ES-I3 (cell line): ENCODE measurements around the gene SKOR2.
A peak's percentile ranks its signal among the peaks of the same experiment; 100 is the strongest.
"Not testable (repeated sequence)": the region's sequence is repeated elsewhere in the genome, so short reads cannot be mapped to it uniquely, and the experiment has no call there.

ENCODE experiments used
- H3K36me3 ChIP-seq: 2 replicates; pipeline ENCODE4 v1.6.1; 2013; ENCODE audit warnings: mild to moderate bottlenecking, low read length, control low read depth, moderate library complexity; ENCODE audit not compliant: insufficient read depth
- H3K4me1 ChIP-seq: 2 replicates; pipeline ENCODE4 v1.6.1; 2013; ENCODE audit warnings: mild to moderate bottlenecking, control low read depth, low read length; ENCODE audit not compliant: insufficient read depth
- H3K9ac ChIP-seq: 2 replicates; pipeline ENCODE4 v1.6.1; 2013; ENCODE audit warnings: low read depth, mild to moderate bottlenecking, low read length, moderate library complexity
- H3K9me3 ChIP-seq: 2 replicates; pipeline ENCODE4 v1.6.1; 2013; ENCODE audit warnings: mild to moderate bottlenecking, low read length, moderate library complexity; ENCODE audit not compliant: control insufficient read depth, insufficient read depth

SKOR2 gene

DNA sequence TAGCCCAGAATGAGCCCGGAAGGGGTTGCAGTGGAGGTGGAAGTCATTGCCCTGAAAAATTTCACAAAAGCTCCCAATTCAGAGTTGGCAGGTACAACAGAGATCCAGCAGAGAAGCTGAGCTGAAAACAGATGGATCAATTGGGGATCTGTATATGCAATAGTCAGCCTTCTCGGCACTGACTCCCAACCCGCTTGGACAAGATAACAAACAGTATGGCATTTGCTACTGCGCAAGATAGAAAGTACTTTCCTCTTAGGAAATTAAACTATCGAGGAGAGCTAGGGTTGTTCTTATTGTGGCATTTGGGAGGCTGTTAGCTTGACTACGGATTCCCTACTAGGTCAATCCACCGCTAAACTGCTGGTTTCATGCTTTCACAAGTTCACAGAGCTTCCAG, 63.7 kb downstream of the SKOR2 start:
- no peaks in the 10 kb centered on the region for H3K4me1 ChIP-seq
- peaks cover 6% of the 10 kb centered on the region for H3K9me3 ChIP-seq
- no peak overlapping the region for H3K9ac ChIP-seq
- H3K36me3 ChIP-seq = no peaks in the 10 kb centered on the region

DNA sequence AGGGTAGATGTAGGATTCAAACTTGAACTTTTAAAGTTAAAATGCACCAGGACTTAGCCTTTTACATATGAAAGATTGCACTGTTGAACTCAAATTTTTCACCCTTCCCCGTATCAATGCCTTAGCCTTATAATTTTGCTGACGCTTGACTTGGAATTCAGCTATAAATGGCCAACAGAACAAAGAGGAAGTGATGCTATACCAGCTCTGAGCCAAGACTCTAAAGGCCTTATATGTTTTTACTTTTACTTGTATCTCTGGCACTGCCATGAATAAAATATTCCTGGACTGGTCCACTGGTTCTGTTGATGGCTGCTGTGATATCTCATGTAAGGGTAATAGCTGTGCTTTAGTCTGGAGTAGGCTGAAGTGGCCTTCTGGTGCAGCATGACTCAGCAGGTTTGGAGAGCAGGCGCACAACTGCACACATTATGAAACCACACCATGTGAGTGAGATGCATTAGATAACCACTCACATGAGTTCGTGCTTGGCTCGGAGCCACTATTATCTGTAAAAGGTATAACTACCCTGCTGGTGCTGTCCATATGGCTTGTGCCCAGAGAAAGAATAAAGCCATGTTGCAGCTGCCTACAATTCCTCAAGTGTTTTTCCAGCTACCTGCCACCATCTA, 66.9 kb downstream of the SKOR2 start:
- no peaks in the 10 kb centered on the region for H3K36me3 ChIP-seq
- peaks cover 6% of the 10 kb centered on the region for H3K9me3 ChIP-seq
- no peaks in the 10 kb centered on the region for H3K4me1 ChIP-seq
- no peak overlapping the region for H3K9ac ChIP-seq

DNA sequence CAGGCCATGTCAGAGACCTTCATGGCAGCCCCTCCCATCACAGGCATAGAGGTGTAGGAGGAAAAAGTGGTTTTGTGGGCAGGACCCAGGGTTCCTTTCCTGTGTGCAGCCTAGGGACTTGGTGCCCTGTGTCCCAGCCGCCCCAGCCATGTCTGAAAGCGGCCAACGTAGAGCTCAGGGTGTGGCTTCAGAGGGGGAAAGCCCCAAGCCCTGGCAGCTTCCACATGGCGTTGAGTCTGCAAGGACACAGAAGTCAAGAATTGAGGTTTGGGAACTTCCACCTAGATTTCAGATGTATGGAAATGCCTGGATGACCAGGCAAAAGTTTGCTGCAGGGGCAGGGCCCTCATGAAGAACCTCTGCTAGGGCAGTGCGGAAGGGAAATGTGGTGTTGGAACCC, 69.3 kb downstream of the SKOR2 start:
- not testable (repeated sequence) for H3K9ac ChIP-seq, H3K9me3 ChIP-seq, H3K4me1 ChIP-seq, H3K36me3 ChIP-seq

DNA sequence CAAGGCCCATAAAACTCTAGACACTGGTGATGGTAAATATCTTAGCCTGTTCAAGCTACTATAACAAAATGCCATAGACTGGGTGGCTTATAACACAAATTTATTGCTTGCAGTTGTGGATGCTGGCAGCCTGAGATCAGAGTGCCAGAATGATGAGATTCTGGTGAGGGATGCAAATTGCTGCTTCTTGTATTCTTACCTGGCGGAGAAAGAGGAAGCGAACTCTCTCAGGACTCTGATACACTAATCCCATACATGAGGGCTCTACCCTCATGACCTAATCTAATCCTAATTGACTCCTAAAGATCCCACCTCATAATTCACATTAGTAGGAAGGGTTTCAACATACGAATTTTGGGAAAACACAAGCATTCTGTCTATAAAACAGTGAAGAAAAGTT, 70.7 kb downstream of the SKOR2 start:
- H3K9me3 ChIP-seq = peaks cover 6% of the 10 kb centered on the region
- no peaks in the 10 kb centered on the region for H3K4me1 ChIP-seq
- H3K36me3 ChIP-seq = no peaks in the 10 kb centered on the region
- H3K9ac ChIP-seq = no peak overlapping the region

DNA sequence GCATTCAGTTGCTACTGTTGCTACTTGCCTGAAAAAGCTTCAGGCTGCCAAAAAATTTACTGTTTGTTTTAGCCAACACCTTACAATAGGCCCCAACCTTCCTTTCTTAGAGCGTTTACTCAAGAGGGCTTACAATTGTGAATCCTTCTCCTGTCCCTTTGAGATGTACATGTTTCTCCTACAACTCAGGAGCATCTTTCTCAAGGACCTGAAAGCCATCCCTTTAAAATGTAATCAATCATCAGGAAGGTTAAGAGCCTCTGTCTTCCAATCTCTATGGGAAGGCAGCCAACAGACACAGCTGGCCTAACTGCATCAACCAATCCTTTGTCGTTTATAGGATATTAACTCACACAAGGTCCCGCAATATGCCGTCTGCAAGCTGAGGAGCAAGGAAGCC, 71.9 kb downstream of the SKOR2 start:
- Histone ChIP-seq H3K9me3 (no peaks in the 10 kb centered on the region), H3K4me1 (peaks cover 3% of the 10 kb centered on the region; the same call in 1 of the 2 replicates), H3K36me3 (no peaks in the 10 kb centered on the region), H3K9ac (no peak overlapping the region)

DNA sequence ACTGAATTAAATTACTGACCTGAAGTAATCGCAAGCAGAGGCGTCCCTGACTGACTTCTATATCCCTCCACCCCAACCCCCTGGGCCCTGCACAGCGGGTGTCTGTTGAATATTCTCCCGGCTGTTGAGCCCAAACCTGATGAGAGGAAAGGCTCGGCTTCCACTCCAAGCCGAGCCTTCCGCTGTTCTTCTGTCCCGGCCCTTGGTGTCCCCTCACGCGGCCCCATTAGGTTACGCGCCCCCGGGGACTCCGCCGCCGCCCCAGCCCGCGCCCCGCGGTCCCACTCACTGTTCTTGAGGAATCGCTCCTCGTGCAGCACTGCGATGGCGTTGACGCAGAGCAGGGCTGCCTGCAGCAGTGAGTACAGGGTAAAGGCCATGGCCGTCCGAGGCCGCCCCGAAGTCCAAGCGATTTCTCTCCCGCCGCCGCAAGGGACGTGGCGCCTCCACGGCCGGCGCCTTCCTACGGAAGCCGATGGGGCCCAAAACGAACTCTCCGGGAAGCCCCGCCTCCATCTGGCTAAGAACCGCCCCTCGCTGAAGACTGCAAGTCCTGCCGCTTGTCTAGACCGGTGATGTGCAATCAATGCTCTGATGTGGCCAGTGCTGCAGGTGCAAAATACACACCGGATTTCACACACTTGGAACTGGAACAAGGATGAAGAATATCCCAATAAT, 75.4 kb downstream of the SKOR2 start, which contains the start of gene IER3IP1:
Gene IER3IP1, minus strand, starts transcription at position 467 of the 678 bp plus-strand sequence. Its CDS starts 87 bp downstream, at position 380.
- Histone ChIP-seq H3K9me3 (no peaks in the 10 kb centered on the region), H3K36me3 (no peaks in the 10 kb centered on the region), H3K9ac (peak within 1 kb of the TSS; percentile 91), H3K4me1 (peaks cover 4% of the 10 kb centered on the region; the same call in 1 of the 2 replicates)

DNA sequence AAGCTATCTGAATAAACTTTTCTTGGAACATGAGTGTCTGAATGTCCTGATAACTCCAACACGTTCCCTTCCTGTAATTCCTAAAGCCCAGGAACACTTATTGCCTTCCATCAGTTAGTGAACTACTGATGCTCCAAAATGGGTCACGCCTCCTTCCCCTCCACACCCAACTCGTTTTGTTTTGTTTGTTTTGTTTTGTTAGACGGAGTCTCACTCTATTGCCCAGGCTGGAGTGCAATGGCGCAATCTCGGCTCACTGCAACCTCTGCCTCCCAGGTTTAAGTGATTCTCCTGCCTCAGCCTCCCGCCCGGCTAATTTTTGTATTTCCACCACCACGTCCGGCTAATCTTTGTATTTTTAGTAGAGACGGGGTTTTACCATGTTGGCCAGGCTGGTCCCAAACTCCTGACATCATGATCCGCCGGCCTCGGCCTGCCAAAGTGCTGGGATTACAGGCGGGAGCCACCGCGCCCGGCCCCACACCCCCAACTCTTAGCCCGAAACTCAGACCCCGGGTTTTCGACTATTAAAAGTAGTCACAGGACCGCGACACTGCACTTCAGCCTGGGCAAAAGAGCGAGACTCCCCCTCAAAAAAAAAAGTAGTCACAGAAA, 76.1 kb downstream of the SKOR2 start:
- no peaks in the 10 kb centered on the region for H3K36me3 ChIP-seq
- H3K9me3 ChIP-seq = no peaks in the 10 kb centered on the region
- peak overlapping the region; percentile 91 for H3K9ac ChIP-seq
- peaks cover 4% of the 10 kb centered on the region; the same call in 1 of the 2 replicates for H3K4me1 ChIP-seq

DNA sequence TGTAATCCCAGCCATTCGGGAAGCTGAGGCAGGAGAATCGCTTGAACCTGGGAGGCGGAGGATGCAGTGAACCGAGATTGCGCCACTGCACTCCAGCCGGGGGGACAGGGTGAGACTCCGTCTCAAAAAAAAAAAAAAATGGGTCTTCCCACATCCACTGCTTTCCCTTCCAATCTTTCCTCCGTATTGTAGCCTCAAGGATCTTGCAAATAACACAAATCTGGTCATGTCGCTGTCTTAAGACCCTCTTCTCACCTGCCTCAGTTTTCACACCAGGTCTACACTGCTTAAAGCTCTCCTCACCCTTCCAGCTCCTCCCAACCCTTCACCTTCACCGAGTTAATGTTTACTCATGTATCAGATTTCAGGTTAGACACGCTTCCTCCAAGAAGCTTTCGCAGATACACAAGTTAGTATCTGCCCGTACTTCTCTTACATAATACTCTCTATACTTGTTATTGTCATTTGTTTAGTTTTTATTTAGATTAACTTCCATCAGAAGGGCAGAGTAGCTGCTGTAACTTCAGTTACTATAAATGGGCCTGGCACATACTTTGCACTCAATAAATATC, 76.8 kb downstream of the SKOR2 start:
- Histone ChIP-seq H3K36me3 (no peaks in the 10 kb centered on the region), H3K4me1 (peaks cover 4% of the 10 kb centered on the region; the same call in 1 of the 2 replicates), H3K9me3 (no peaks in the 10 kb centered on the region), H3K9ac (peak overlapping the region; percentile 91; the same call in 1 of the 2 replicates)

DNA sequence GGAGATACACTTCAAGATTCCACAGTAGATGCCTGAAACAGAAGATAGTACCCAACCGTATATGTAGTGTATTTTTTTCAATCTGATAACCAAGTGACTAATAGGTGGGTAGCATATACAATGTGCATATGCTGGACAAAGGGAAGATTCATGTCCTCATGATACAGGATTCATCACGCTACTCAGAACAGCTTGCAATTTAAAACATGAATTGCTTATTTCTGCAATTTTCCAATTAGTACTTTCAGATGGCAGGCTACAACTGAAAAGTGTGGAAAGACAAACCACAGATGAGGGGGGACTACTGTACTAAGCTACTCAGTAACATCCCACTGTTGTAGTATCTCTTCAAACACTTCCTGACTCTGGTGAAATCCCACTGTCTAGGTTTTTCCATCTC, 79.0 kb downstream of the SKOR2 start:
- peaks cover 4% of the 10 kb centered on the region; the same call in 1 of the 2 replicates for H3K4me1 ChIP-seq
- no peaks in the 10 kb centered on the region for H3K9me3 ChIP-seq
- H3K36me3 ChIP-seq = no peaks in the 10 kb centered on the region
- no peak overlapping the region for H3K9ac ChIP-seq

DNA sequence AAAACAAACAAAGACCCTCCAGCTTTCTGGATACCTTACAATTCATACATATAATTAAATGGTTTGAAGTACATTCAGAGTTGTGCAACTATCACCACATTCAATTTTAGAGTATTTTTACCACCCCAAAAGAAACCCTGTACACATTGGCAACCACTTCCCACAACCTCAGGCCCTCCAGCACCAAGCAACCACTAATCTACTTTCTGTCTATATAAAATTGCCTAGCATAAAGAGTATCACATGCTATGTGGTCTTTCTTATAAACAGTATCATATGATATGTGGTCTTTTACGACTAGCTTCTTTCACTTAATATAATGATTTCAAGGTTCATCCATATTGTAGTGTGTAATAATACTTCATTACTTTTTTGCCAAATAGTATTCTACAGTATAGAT, 82.5 kb downstream of the SKOR2 start:
- Histone ChIP-seq H3K9me3 (no peaks in the 10 kb centered on the region), H3K4me1 (no peaks in the 10 kb centered on the region), H3K9ac (no peak overlapping the region), H3K36me3 (no peaks in the 10 kb centered on the region)

DNA sequence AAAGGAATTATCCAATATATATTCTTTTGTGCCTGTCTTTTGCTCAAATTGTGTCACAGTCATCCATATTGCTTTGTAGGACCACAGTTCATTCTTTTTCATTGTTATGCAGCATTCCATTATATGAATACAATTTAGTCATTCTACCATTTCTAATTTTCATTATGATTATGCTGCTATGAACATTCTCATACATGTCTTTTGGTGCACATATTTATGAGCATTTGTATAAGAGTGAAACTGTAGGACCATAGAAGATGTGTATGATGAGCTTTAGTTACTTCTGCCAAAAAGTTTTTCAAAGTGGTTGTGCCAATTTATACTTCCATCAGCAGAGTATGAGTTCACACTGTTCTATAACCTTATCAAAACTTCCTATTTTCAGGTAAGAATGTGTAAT, 83.0 kb downstream of the SKOR2 start:
- H3K4me1 ChIP-seq = no peaks in the 10 kb centered on the region
- no peaks in the 10 kb centered on the region for H3K9me3 ChIP-seq
- H3K36me3 ChIP-seq = no peaks in the 10 kb centered on the region
- H3K9ac ChIP-seq = no peak overlapping the region

DNA sequence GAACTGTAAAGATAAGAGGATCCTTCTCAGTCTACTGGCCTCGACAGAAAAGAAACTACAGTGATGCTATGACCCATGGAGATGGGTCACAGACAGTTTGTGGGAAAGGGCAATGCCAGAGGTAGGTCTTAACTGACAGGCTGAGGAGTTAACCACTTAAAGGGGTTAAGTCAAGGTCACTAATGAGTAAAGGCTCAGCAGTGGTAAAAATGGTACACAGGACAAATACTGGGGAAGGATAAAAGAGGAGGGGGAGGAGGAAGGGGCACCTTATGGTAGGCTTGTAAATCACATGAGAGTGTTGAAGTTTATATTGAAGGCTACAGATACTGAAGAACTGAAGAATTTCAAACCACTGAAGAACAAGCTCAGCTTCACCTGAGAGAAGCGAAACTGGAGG, 85.2 kb downstream of the SKOR2 start:
- no peaks in the 10 kb centered on the region for H3K4me1 ChIP-seq
- H3K9ac ChIP-seq = no peak overlapping the region
- H3K9me3 ChIP-seq = no peaks in the 10 kb centered on the region
- no peaks in the 10 kb centered on the region for H3K36me3 ChIP-seq

DNA sequence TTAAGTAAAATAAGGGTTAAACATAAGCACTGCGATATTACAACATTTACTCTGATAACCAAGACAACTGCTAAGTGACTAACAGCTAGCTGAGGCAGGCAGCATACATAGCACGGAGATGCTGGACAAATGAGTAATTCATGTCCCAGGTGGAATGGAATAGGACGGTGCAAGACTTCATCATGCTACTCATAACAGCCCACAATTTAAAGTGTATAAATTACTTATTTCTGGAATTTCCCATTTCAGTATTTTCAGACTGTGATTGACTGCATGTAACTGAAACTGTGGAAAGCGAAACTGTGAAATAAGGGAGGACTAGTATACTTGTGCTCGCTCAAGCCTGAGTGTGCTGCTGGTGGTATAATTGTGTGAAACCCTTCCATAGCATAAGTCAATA, 88.2 kb downstream of the SKOR2 start:
- Histone ChIP-seq H3K9ac (no peak overlapping the region), H3K4me1 (peaks cover 9% of the 10 kb centered on the region), H3K9me3 (no peaks in the 10 kb centered on the region), H3K36me3 (no peaks in the 10 kb centered on the region)

DNA sequence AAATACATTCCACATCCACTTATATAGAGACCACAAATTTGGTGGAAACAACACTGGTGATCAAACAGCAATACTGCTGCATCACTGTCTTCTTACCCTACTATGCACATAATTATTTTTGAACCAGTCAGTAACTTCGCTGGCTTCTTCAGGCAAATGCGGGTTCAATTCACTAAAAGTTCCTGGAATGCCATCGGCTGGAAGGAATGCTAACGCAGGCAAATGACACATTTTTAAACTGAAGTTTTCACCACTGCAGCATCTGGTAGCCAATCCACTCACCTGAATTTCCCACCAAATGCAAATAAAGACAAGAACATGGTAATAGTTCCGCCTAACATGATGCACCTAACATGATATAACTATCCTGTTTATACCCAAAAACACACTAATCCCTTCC, 91.2 kb downstream of the SKOR2 start:
- no peak overlapping the region for H3K9ac ChIP-seq
- no peaks in the 10 kb centered on the region for H3K9me3 ChIP-seq
- no peaks in the 10 kb centered on the region for H3K36me3 ChIP-seq
- peaks cover 9% of the 10 kb centered on the region for H3K4me1 ChIP-seq

DNA sequence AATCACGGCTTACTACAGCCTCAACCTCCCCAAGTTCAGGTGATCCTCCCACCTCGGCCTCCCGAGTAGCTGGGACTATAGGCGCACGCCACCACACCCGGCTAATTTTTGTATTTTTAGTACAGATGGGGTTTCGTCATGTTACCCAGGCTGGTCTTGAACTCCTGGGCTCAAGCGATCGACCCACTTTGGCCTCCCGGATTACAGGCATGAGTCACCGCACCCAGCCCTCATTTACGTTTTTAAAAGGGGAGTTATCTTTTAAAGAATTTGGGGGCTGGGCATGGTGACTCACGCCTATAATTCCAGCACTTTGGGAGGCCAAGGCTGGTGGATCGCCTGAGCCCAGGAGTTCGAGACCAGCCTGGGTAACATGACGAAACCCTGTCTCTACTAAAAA, 93.1 kb downstream of the SKOR2 start:
- H3K9me3 ChIP-seq, H3K36me3 ChIP-seq, H3K9ac ChIP-seq, H3K4me1 ChIP-seq: not testable (repeated sequence)
